ENCODE data around the gene STRAP. TPM values are rescaled to one million over a fixed set of nuclear protein-coding genes. Genes with fewer than 3 reads are reported as not detected.

Gene STRAP
- total RNA-seq, 1 donor from 2014 or later = 123 TPM

Other genes starting within 250 kb of the STRAP start
- gene EPS8, start 93.0 kb upstream of the STRAP start, total RNA-seq = 17.5 TPM
- gene DERA, start 28.9 kb downstream of the STRAP start, total RNA-seq = 15.9 TPM

All from Right ventricle myocardium superior (tissue), 1 donor.